HepG2 (cell line): ENCODE data around the gene WDR62. TPM values are rescaled to one million over a fixed set of nuclear protein-coding genes. Genes with fewer than 3 reads are reported as not detected.

Source experiments
- ATAC-seq: fragments of 200-7000 bp; cut with Tn5 transposase; 3 replicates; pipeline ENCODE4 v1.9.1; 2020; ENCODE audit warnings: mild to moderate bottlenecking, moderate library complexity
- BruUV-seq: library from RNA; stranded (reverse); fragments of 400-500 nt; replicated peaks from 2 replicates; lab custom pipeline; 2021; lab: Mats Ljungman, UMichigan
- CTCF ChIA-PET: fragments of 300-600 bp; formaldehyde crosslinking; extraction: SDS; loops from one replicate; lab custom pipeline; 2021; ENCODE audit warnings: low total read pairs, inconsistent platforms, low intra/inter-chr PET ratio; lab: Yijun Ruan, JAX
- POLR2A ChIA-PET: fragments of 350-600 bp; sonication (Branson Sonifier 250); formaldehyde crosslinking; loops from one replicate; lab custom pipeline; 2020; ENCODE audit warnings: antibody characterized with exemption, inconsistent platforms; lab: Yijun Ruan, JAX
- DNase-seq: peaks from one replicate; pipeline ENCODE4 v3.0.0-alpha.2; 2015; ENCODE audit warnings: low spot score
- FAIRE-seq: peaks from 3 replicates; lab custom pipeline; 2011; peaks lifted over from hg19 to GRCh38; lab: Jason Lieb, UNC
- H2AFZ ChIP-seq: one replicate; pipeline ENCODE4 v1.6.1; 2011; ENCODE audit warnings: low read length, inconsistent platforms
- H3K27ac ChIP-seq: fragments of 300-600 bp; 3 replicates; pipeline ENCODE4 v1.8.0; 2011; ENCODE audit warnings: mixed run types, mild to moderate bottlenecking, mixed read lengths, low read length, inconsistent platforms; ENCODE audit not compliant: insufficient read depth; ENCODE audit errors: extremely low read length
- H3K27me3 ChIP-seq, 2 experiments: fragments of 200-600 bp in 1 of 2; 2 replicates in 1 of 2; 3 replicates in 1 of 2; pipeline versions ENCODE4 v1.6.0 to v1.8.0; 2011; ENCODE audit warnings: low read length in 2 of 2, mild to moderate bottlenecking in 2 of 2, moderate library complexity in 2 of 2, inconsistent platforms in 1 of 2; ENCODE audit not compliant: insufficient read depth in 2 of 2, control insufficient read depth in 1 of 2
- H3K36me3 ChIP-seq, 2 experiments: fragments of 200-600 bp in 1 of 2; replicated peaks in 1 of 2; 2 replicates in 1 of 2; 3 replicates in 1 of 2; pipeline versions ENCODE4 v1.5.1 to v1.8.0; 2011; ENCODE audit warnings: low read length in 2 of 2, inconsistent platforms in 1 of 2; ENCODE audit not compliant: insufficient read depth in 2 of 2, control insufficient read depth in 1 of 2
- H3K4me1 ChIP-seq: 2 replicates; pipeline ENCODE4 v1.5.1; 2012; ENCODE audit warnings: low read length, inconsistent platforms; ENCODE audit not compliant: insufficient read depth
- H3K4me2 ChIP-seq: 2 replicates; pipeline ENCODE4 v1.6.0; 2011; ENCODE audit warnings: low read depth, low read length, inconsistent platforms
- H3K4me3 ChIP-seq, 3 experiments: fragments of 200-600 bp in 1 of 3; sonication (generic), shearing (Covaris generic) in 1 of 3; replicated peaks in 1 of 3; 2 replicates each; pipeline ENCODE4 v1.5.1; 2011 to 2016; ENCODE audit warnings: low read length in 3 of 3, inconsistent platforms in 2 of 3, low read depth in 2 of 3, mild to moderate bottlenecking in 2 of 3, control low read depth in 1 of 3, mixed read lengths in 1 of 3; ENCODE audit not compliant: insufficient read depth in 1 of 3
- H3K79me2 ChIP-seq: one replicate; pipeline ENCODE4 v1.6.1; 2011; ENCODE audit warnings: low read length, inconsistent platforms; ENCODE audit not compliant: insufficient read depth
- H3K9ac ChIP-seq: 2 replicates; pipeline ENCODE4 v1.6.0; 2011; ENCODE audit warnings: mild to moderate bottlenecking, low read depth, low read length, inconsistent platforms; ENCODE audit not compliant: insufficient read depth
- H3K9me3 ChIP-seq: 2 replicates; pipeline ENCODE4 v1.5.1; 2012; ENCODE audit warnings: mild to moderate bottlenecking, low read length
- H4K20me1 ChIP-seq: 2 replicates; pipeline ENCODE4 v1.6.0; 2011; ENCODE audit warnings: inconsistent platforms, mild to moderate bottlenecking, low read length, moderate library complexity; ENCODE audit not compliant: insufficient read depth
- ATF1 ChIP-seq: IDR thresholded peaks from 2 replicates; pipeline ENCODE4 v1.6.1; 2016; ENCODE audit warnings: mild to moderate bottlenecking, control low read depth
- MXI1 ChIP-seq: IDR thresholded peaks from 3 replicates; pipeline ENCODE4 v1.6.1; 2012; ENCODE audit warnings: low read depth, low read length, inconsistent platforms, borderline replicate concordance
- SP4 ChIP-seq: sonication (generic); formaldehyde crosslinking; IDR thresholded peaks from 2 replicates; pipeline ENCODE4 v1.8.1; 2023; ENCODE audit warnings: mild to moderate bottlenecking, missing genetic modification reagents
- SPEN ChIP-seq: sonication (generic); formaldehyde crosslinking; IDR thresholded peaks from 2 replicates; pipeline ENCODE4 v1.5.1; 2020; ENCODE audit warnings: low read depth, mild to moderate bottlenecking, missing genetic modification reagents
- U2AF2 ChIP-seq: fragments of 200-400 bp; formaldehyde crosslinking; IDR thresholded peaks from 2 replicates; pipeline ENCODE4 v1.6.1; 2017; ENCODE audit warnings: low read depth, mild to moderate bottlenecking, low read length
- YY1 ChIP-seq: IDR thresholded peaks from 2 replicates; pipeline ENCODE4 v1.6.1; 2011; ENCODE audit warnings: low read length, low read depth, moderate library complexity, mild to moderate bottlenecking; ENCODE audit not compliant: insufficient read depth, insufficient replicate concordance
- ZNF281 ChIP-seq: sonication (generic); formaldehyde crosslinking; IDR thresholded peaks from 2 replicates; pipeline ENCODE4 v1.4.0; 2020; ENCODE audit warnings: missing genetic modification reagents, borderline replicate concordance
- ZSCAN25 ChIP-seq: sonication (generic); formaldehyde crosslinking; IDR thresholded peaks from 2 replicates; pipeline ENCODE4 v1.8.0; 2022; ENCODE audit warnings: mild to moderate bottlenecking, missing genetic modification reagents
- WGBS: methylation state at CpG from one replicate; pipeline ENCODE4 v1.1.6; 2017; ENCODE audit warnings: low lambda C conversion rate; 5-methylcytosine and 5-hydroxymethylcytosine counted together
- in situ Hi-C: cut with HindIII; loops from 2 replicates; pipeline ENCODE4 v1.10.0; 2017; ENCODE audit warnings: low pct_unique_long_range_greater_than_20kb; ENCODE audit not compliant: extremely low pct_ligation_motif_present
- intact Hi-C: fragments of 100-400 bp; cut with micrococcal nuclease; formaldehyde crosslinking; loops from one replicate; pipeline ENCODE4 v1.10.0; 2022; ENCODE audit not compliant: unreplicated experiment
- polyA plus RNA-seq, 8 experiments: library from polyadenylated mRNA; depleted of rRNA in 3 of 8; stranded (reverse) in 7 of 8; unstranded in 1 of 8; fragments of >200 nt; fragmentation: Illumina TruSeq in 4 of 8; extraction: Trizol in 4 of 8; gene quantifications; 2 replicates each; pipeline versions ENCODE4 v1.2.1 to v1.2.3, GENCODE V29; 2011 to 2016; ENCODE audit warnings: low read depth in 4 of 8, missing spikeins in 1 of 8, mixed read lengths in 1 of 8; ENCODE audit not compliant: insufficient read depth in 1 of 8
- total RNA-seq, 5 experiments: library from RNA; depleted of rRNA; stranded (reverse); fragments of >200 nt; fragmentation: Illumina TruSeq; extraction: Trizol; gene quantifications; 2 replicates each; pipeline ENCODE4 v1.2.3, GENCODE V29; 2016; ENCODE audit warnings: low read depth in 1 of 5
- TF ChIP-seq, protein P1 (sequence below): IDR thresholded peaks from 2 replicates; pipeline ENCODE4 v1.6.1; 2016; ENCODE audit warnings: low read depth
- TF ChIP-seq, protein P2 (sequence below): sonication (generic); formaldehyde crosslinking; IDR thresholded peaks from 2 replicates; pipeline ENCODE4; 2020; ENCODE audit warnings: missing genetic modification reagents, mild to moderate bottlenecking, borderline replicate concordance
- TF ChIP-seq, protein P3 (sequence below): IDR thresholded peaks from 2 replicates; pipeline ENCODE4 v1.6.1; 2016; ENCODE audit warnings: missing genetic modification reagents, missing compliant biosample characterization

The WDR62 gene
- total and polyA plus RNA-seq, 2 of the 13 experiments (the other 11 are each of a cell fraction or from before 2014, with no cell fraction given) = 5.8 to 12.5 TPM

- TF ChIP-seq, protein P1, sequence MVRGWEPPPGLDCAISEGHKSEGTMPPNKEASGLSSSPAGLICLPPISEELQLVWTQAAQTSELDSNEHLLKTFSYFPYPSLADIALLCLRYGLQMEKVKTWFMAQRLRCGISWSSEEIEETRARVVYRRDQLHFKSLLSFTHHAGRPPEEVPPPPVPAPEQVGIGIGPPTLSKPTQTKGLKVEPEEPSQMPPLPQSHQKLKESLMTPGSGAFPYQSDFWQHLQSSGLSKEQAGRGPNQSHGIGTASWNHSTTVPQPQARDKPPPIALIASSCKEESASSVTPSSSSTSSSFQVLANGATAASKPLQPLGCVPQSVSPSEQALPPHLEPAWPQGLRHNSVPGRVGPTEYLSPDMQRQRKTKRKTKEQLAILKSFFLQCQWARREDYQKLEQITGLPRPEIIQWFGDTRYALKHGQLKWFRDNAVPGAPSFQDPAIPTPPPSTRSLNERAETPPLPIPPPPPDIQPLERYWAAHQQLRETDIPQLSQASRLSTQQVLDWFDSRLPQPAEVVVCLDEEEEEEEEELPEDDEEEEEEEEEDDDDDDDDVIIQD (CRISPR knock-in tag) = no peak
- no peak for TF ChIP-seq U2AF2
- no peak for TF ChIP-seq ZNF281 (CRISPR knock-in tag)
- no peak for TF ChIP-seq ATF1 (CRISPR knock-in tag)
These were observed 85.8 kb downstream of the WDR62 start (continued) for GRCh38 chr19:36140304-36141038.

- H3K27me3 ChIP-seq = no peaks in the 10 kb centered on the region; a peak in 1 of 5 replicates
- POLR2A ChIA-PET = interaction anchor here (2.0 kb wide), 3 partner anchors 13 to 26 kb away, joined by 11 to 51 read pairs (median 14); partner anchors contain the start of genes POLR2I and TBCB
- peak; percentile 73 for DNase-seq
- H2AFZ ChIP-seq = no peak overlapping the region
- peak; percentile 54 for ATAC-seq
- intact Hi-C loops = loop anchor here (2.0 kb wide), 1 partner anchor 14 kb away; no protein-coding TSS in a partner anchor
- H3K36me3 ChIP-seq = peaks cover 17 to 27% of the 10 kb centered on the region in 2 experiments
- in situ Hi-C loops = no loop called here
- peaks cover 16% of the 10 kb centered on the region for H3K79me2 ChIP-seq
- no peak overlapping the region for H3K27ac ChIP-seq
- FAIRE-seq = peak; percentile 56
- peaks cover 8% of the 10 kb centered on the region for H4K20me1 ChIP-seq
- peak overlapping the region; percentile 69 for H3K4me2 ChIP-seq
- CTCF ChIA-PET = no interaction called here
- H3K4me3 ChIP-seq = peak overlapping the region; percentile 79 to 100 (median 98); a peak in 5 of 6 replicates
- 42% methylated on average over 24 of the region's 42 CpGs for WGBS
- peaks cover 18% of the 10 kb centered on the region for H3K4me1 ChIP-seq
- BruUV-seq = no TSS peak
- no peaks in the 10 kb centered on the region for H3K9me3 ChIP-seq
- peak overlapping the region; percentile 99; the same call in 1 of the 2 replicates for H3K9ac ChIP-seq
- TF ChIP-seq, protein P2, sequence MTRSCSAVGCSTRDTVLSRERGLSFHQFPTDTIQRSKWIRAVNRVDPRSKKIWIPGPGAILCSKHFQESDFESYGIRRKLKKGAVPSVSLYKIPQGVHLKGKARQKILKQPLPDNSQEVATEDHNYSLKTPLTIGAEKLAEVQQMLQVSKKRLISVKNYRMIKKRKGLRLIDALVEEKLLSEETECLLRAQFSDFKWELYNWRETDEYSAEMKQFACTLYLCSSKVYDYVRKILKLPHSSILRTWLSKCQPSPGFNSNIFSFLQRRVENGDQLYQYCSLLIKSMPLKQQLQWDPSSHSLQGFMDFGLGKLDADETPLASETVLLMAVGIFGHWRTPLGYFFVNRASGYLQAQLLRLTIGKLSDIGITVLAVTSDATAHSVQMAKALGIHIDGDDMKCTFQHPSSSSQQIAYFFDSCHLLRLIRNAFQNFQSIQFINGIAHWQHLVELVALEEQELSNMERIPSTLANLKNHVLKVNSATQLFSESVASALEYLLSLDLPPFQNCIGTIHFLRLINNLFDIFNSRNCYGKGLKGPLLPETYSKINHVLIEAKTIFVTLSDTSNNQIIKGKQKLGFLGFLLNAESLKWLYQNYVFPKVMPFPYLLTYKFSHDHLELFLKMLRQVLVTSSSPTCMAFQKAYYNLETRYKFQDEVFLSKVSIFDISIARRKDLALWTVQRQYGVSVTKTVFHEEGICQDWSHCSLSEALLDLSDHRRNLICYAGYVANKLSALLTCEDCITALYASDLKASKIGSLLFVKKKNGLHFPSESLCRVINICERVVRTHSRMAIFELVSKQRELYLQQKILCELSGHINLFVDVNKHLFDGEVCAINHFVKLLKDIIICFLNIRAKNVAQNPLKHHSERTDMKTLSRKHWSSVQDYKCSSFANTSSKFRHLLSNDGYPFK (CRISPR knock-in tag) = 0 out of 2 replicates have a peak, but pooled peaks have one; percentile 17
- no peak for TF ChIP-seq ZSCAN25 (CRISPR knock-in tag)
- TF ChIP-seq SP4 (CRISPR knock-in tag) = peak; percentile 58; the same call in 1 of the 2 replicates
- peak; percentile 21; the same call in 1 of the 2 replicates for TF ChIP-seq SPEN (CRISPR knock-in tag)
- peak; percentile 53; the same call in 1 of the 3 replicates for TF ChIP-seq MXI1
- peak; percentile 47 for TF ChIP-seq YY1
- TF ChIP-seq, protein P3, sequence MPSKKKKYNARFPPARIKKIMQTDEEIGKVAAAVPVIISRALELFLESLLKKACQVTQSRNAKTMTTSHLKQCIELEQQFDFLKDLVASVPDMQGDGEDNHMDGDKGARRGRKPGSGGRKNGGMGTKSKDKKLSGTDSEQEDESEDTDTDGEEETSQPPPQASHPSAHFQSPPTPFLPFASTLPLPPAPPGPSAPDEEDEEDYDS (CRISPR knock-in tag) = peak; percentile 90
These were observed 86.6 kb downstream of the WDR62 start for GRCh38 chr19:36141039-36141927.
